Measurements from ENCODE around the gene MCL1. TPM values are rescaled to one million over a fixed set of nuclear protein-coding genes. Genes with fewer than 3 reads are reported as not detected.
A peak's percentile ranks its signal among the peaks of the same experiment; 100 is the strongest.

MCL1 gene
- total and polyA plus RNA-seq, 10 of the 15 experiments (the other 5 are each of a cell fraction or from before 2014, with no cell fraction given) = 18.1 to 148 (median 86.4) TPM

GRCh38 chr1:150621497-150622302, 42.3 kb upstream of the MCL1 start (continued):
- TF ChIP-seq PKNOX1 (IDR thresholded peaks at IDR 0.05) (peak; percentile 56; the same call in 1 of the 2 replicates), BCL11A (IDR thresholded peaks at IDR 0.05; ENCODE audit: low read depth, low read length) (no peak), CHD4 (IDR thresholded peaks at IDR 0.05) (no peak), CUX1 (IDR thresholded peaks at IDR 0.05; ENCODE audit: insufficient replicate concordance, low read depth, low read length) (peak; percentile 72), EP300 (IDR thresholded peaks at IDR 0.05; ENCODE audit: borderline replicate concordance in 1 of 2, control insufficient read depth in 1 of 2, low read depth in 2 of 2, low read length in 2 of 2) (no peak), PBX3 (IDR thresholded peaks at IDR 0.05; ENCODE audit: insufficient replicate concordance, low read depth, low read length) (no peak), SMAD1 (IDR thresholded peaks at IDR 0.05; ENCODE audit: low read depth, partially characterized antibody) (no peak), MYC (IDR thresholded peaks at IDR 0.05; ENCODE audit: insufficient read depth, insufficient read length, insufficient replicate concordance, low read length, severe bottlenecking) (no peak), SMAD5 (IDR thresholded peaks at IDR 0.05; ENCODE audit: low read depth) (no peak), POLR2AphosphoS5 (IDR thresholded peaks at IDR 0.05; ENCODE audit: low read length) (no peak), NKRF (conservative IDR thresholded peaks at IDR 0.05) (no peak), RUNX3 (IDR thresholded peaks at IDR 0.05; ENCODE audit: low read length) (peak; percentile 15; the same call in 1 of the 2 replicates), E2F8 (IDR thresholded peaks at IDR 0.05; ENCODE audit: low read depth, partially characterized antibody) (no peak)
